ENCODE results near the gene PPM1B.

Gene PPM1B

DNA sequence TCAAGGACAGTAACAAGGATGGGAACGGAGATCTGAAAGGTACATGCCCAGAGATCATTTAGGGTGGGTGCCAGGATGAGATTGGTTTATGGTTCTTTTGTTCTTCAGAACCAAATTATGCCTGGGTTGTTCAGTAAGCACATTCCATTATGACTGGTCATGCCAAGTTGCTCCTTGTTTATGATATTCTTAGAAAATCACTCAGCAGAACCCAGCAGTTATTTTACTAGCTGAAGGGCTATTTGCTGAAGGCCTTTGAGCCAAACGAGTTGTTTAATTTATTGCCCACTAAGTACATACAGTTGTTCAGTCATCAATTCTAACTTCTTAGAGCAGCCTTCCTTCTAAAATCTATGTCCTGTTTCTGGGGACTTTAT lies 107.2 kb downstream of the PPM1B start (continued):
- TF ChIP-seq ZNF223 (tag by site-specific recombination; IDR thresholded peaks at IDR 0.05): no peak
- no peak for TF ChIP-seq MEIS1 (CRISPR knock-in tag; IDR thresholded peaks at IDR 0.05; ENCODE audit: borderline replicate concordance)
- TF ChIP-seq ZBTB20 (tag by site-specific recombination; IDR thresholded peaks at IDR 0.05): no peak
- no peak for TF ChIP-seq HOXC10 (CRISPR knock-in tag; IDR thresholded peaks at IDR 0.05)
- TF ChIP-seq GLI2 (tag by site-specific recombination; IDR thresholded peaks at IDR 0.05; ENCODE audit: borderline replicate concordance, low read depth): no peak
- TF ChIP-seq, protein P1, sequence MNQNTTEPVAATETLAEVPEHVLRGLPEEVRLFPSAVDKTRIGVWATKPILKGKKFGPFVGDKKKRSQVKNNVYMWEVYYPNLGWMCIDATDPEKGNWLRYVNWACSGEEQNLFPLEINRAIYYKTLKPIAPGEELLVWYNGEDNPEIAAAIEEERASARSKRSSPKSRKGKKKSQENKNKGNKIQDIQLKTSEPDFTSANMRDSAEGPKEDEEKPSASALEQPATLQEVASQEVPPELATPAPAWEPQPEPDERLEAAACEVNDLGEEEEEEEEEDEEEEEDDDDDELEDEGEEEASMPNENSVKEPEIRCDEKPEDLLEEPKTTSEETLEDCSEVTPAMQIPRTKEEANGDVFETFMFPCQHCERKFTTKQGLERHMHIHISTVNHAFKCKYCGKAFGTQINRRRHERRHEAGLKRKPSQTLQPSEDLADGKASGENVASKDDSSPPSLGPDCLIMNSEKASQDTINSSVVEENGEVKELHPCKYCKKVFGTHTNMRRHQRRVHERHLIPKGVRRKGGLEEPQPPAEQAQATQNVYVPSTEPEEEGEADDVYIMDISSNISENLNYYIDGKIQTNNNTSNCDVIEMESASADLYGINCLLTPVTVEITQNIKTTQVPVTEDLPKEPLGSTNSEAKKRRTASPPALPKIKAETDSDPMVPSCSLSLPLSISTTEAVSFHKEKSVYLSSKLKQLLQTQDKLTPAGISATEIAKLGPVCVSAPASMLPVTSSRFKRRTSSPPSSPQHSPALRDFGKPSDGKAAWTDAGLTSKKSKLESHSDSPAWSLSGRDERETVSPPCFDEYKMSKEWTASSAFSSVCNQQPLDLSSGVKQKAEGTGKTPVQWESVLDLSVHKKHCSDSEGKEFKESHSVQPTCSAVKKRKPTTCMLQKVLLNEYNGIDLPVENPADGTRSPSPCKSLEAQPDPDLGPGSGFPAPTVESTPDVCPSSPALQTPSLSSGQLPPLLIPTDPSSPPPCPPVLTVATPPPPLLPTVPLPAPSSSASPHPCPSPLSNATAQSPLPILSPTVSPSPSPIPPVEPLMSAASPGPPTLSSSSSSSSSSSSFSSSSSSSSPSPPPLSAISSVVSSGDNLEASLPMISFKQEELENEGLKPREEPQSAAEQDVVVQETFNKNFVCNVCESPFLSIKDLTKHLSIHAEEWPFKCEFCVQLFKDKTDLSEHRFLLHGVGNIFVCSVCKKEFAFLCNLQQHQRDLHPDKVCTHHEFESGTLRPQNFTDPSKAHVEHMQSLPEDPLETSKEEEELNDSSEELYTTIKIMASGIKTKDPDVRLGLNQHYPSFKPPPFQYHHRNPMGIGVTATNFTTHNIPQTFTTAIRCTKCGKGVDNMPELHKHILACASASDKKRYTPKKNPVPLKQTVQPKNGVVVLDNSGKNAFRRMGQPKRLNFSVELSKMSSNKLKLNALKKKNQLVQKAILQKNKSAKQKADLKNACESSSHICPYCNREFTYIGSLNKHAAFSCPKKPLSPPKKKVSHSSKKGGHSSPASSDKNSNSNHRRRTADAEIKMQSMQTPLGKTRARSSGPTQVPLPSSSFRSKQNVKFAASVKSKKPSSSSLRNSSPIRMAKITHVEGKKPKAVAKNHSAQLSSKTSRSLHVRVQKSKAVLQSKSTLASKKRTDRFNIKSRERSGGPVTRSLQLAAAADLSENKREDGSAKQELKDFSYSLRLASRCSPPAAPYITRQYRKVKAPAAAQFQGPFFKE (tag by site-specific recombination; IDR thresholded peaks at IDR 0.05; ENCODE audit: borderline replicate concordance): no peak
- no peak for TF ChIP-seq ZNF394 (tag by site-specific recombination; IDR thresholded peaks at IDR 0.05; ENCODE audit: borderline replicate concordance)
- TF ChIP-seq ZNF843 (tag by site-specific recombination; IDR thresholded peaks at IDR 0.05): no peak

DNA sequence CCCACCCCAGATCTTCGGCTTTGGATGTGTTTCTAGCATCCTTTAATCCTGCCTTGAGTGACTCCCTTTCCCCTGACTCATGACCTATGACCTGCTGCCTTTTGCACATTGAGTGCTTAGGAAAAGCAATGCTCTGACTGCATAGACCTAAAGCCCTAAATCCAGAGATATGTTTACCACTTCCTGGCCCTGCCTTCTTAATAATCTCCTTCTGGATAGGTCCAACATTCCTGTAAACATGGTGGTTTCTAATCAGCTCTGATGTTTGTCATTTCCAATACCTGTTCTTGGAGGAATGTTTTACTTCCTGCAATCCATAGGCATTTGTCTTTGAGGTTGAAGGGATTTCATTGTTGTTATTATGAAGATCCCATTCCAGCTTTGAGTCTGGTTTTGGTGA lies 108.9 kb downstream of the PPM1B start:
- Histone ChIP-seq H3K4me1 (ENCODE audit: control insufficient read depth, insufficient read depth, low read length) (no peaks in the 10 kb centered on the region), H3K27ac (ENCODE audit: extremely low read depth, low read depth, low read length) (no peak overlapping the region), H3K9me3 (ENCODE audit: control insufficient read depth, insufficient read depth, low read depth, low read length) (no peaks in the 10 kb centered on the region), H3K36me3 (ENCODE audit: control insufficient read depth in 2 of 2, insufficient read depth in 1 of 2, low read length in 2 of 2) (no peaks in the 10 kb centered on the region), H3K4me3 (ENCODE audit: low read depth, low read length) (no peak overlapping the region)
- ChIA-PET CTCF (interaction anchor here (0.7 kb wide), 1 partner anchor 202 kb away, joined by 3 read pairs; no protein-coding TSS in a partner anchor), POLR2A (no interaction called here)
- TF ChIP-seq ZBTB20 (tag by site-specific recombination; IDR thresholded peaks at IDR 0.05) (no peak), HOXC10 (CRISPR knock-in tag; IDR thresholded peaks at IDR 0.05) (no peak), ZNF169 (tag by site-specific recombination; IDR thresholded peaks at IDR 0.05) (no peak), ZNF514 (tag by site-specific recombination; IDR thresholded peaks at IDR 0.05) (no peak), GLI2 (tag by site-specific recombination; IDR thresholded peaks at IDR 0.05; ENCODE audit: borderline replicate concordance, low read depth) (no peak), ZNF558 (tag by site-specific recombination; IDR thresholded peaks at IDR 0.05) (no peak), ZNF654 (tag by site-specific recombination; IDR thresholded peaks at IDR 0.05; ENCODE audit: low read depth) (no peak)

DNA sequence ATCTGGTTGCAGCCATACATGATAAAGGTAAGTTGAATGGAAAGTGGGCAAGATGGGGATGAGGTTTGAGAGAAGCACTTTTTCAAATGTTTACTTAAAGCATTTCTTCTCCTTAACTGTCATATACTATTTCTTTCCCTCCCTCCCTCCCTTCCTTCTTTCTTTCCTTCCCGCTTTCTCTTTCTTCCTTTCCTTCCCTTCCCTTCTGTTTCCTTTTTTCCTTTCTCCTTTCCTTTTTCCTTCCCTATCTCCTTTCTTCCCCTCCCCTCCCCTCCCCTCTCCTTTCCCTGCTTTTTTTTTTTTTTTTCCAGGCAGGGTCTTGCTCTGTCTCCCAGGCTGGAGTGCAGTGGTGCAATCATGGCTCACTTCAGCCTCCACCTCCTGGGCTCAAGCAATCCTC lies 112.2 kb downstream of the PPM1B start:
- H3K4me3 ChIP-seq (ENCODE audit: low read depth, low read length): no peak overlapping the region
- no peak overlapping the region for H3K27ac ChIP-seq (ENCODE audit: extremely low read depth, low read depth, low read length)
- no peaks in the 10 kb centered on the region for H3K4me1 ChIP-seq (ENCODE audit: control insufficient read depth, insufficient read depth, low read length)
- ChIA-PET CTCF (interaction anchor here (2.0 kb wide), 1 partner anchor 11 kb away, joined by 6 read pairs; no protein-coding TSS in a partner anchor), POLR2A (no interaction called here)
- no peaks in the 10 kb centered on the region for H3K9me3 ChIP-seq (ENCODE audit: control insufficient read depth, insufficient read depth, low read depth, low read length)
- no peak for TF ChIP-seq FEZF1 (tag by site-specific recombination; IDR thresholded peaks at IDR 0.05)
- peak; percentile 77 for TF ChIP-seq PRDM1 (tag by site-specific recombination; IDR thresholded peaks at IDR 0.05)
- no peaks in the 10 kb centered on the region for H3K36me3 ChIP-seq (ENCODE audit: control insufficient read depth in 2 of 2, insufficient read depth in 1 of 2, low read length in 2 of 2)
